Dedifferentiated amniotic fluid mesenchymal stem cell (primary cell): ENCODE data around the gene RHBDF1.
A peak's percentile ranks its signal among the peaks of the same experiment; 100 is the strongest.

Experiments
- DNase-seq: peaks from one replicate; pipeline ENCODE4 v3.0.0-alpha.2; 2016; ENCODE audit errors: extremely low spot score

The RHBDF1 gene, protein sequence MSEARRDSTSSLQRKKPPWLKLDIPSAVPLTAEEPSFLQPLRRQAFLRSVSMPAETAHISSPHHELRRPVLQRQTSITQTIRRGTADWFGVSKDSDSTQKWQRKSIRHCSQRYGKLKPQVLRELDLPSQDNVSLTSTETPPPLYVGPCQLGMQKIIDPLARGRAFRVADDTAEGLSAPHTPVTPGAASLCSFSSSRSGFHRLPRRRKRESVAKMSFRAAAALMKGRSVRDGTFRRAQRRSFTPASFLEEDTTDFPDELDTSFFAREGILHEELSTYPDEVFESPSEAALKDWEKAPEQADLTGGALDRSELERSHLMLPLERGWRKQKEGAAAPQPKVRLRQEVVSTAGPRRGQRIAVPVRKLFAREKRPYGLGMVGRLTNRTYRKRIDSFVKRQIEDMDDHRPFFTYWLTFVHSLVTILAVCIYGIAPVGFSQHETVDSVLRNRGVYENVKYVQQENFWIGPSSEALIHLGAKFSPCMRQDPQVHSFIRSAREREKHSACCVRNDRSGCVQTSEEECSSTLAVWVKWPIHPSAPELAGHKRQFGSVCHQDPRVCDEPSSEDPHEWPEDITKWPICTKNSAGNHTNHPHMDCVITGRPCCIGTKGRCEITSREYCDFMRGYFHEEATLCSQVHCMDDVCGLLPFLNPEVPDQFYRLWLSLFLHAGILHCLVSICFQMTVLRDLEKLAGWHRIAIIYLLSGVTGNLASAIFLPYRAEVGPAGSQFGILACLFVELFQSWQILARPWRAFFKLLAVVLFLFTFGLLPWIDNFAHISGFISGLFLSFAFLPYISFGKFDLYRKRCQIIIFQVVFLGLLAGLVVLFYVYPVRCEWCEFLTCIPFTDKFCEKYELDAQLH

DNA sequence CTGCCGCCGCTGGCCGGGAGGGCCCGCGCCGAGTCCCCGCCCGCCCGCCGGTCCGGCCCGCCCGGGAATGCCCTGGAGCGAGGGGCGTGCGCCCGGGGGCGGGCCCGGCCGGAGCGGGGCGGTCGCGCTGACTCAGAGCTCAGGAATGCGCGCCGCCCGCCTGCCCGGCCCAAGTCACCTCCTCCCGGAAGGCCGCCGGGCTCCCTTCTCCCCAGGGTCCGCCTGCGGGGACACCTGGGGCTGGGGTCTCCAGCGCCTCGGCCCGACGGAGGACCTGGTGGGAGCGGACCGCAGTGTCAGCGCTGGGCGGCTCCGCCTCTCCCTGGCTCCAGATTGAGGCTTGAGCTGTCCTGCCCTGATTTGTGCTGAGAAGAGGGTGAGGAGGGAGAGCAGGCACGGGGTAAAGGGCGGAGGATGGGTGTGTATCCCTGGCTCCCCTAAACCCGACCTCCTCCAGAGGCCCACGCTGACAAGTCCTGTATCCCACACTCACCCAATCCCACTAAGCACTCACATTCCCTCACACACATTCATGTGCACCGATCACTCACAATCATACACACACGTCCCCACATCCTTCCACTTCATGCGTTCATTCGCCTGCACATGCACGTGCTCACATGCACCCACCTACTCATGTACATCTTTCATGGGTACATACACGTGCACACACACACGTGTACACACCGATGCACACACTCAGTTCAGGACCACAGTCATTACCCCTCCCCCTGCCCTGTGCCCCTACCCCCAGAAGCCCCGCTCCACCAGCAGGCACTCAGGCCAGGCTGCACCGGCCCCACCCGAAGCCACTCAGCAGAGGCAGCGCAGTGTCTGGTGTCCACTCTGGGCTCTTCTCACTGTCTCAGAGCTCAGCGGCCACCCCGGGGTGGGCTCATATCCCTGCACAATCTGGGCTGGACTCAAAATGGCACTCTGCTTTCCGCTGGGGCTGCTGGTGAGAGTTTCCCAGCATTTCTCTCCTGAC is at the start of gene RHBDF1:
Gene RHBDF1 (minus strand): TSS at position 71 of the 988 bp plus-strand sequence. CDS start 7,616 bp downstream, outside the sequence.
- DNase-seq = no peak

DNA sequence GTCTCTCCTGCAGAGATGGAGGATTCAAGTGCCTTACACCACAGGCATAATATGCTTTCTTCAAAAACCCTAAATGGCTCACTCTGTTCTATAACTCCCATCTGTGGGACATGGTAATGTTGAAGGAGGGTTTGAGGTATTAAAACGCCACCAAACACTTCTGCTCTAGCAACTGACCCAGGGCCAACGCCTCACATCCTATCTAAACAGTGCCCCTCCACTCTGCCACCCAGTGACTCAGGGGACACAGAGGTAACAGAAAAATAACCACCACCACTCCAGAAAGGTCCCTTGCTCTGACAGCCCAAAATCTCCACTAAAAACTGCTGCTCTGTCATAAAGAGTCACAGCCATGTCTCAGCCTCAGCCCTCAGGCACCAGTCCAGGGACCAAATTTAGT is 48.3 kb upstream of the RHBDF1 start:
- no peak for DNase-seq

DNA sequence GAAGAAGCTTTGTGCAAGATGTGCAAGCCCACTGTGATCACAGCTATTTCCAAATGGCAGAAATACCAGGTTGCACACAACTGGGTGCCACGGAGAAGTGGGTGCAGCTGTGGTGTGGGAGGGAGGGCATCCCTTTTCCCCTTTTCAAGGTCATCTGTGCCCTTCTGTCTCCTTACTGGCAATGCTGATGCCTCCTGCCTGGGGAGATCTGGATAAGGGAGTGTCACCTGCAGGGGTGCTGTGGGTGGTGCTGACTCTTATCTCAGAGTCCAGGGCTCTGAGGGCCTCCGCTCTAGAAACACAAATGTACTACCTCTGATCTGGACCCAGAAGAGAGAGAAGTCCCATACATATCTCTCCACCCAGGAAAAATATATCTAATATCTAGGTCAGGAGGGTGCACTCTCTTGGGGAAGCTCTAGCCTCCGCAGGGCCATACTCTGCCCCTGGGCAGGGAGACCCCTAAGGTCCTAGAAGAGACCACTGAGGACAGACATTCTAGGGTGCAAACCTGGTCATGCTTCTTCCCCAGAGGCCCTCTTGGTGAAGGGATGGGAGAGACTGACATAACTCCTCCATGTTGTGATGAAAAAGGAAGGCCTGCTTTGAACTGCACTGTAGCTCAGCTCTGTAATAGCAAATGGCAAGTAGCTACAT is 47.5 kb upstream of the RHBDF1 start:
- DNase-seq = no peak

DNA sequence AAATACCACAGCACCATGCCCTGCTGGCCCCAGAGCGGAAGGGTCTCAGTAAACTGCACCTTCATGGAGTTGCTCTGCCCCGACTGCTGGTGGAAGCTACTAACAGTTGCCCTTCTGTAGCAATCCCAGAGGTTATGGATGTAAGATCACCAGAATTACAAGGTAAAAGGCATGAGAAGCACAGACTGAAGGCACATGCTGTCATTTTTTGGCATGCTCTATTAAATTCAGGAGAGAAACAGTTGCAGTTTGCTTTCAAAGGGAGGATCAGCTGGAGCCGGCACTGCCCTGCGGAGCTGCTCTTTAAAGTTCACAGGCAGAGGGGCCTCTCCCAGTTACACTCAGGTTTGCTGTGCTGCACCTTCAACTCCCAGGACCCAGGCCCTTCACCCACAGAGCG is 46.9 kb upstream of the RHBDF1 start:
- DNase-seq = no peak

DNA sequence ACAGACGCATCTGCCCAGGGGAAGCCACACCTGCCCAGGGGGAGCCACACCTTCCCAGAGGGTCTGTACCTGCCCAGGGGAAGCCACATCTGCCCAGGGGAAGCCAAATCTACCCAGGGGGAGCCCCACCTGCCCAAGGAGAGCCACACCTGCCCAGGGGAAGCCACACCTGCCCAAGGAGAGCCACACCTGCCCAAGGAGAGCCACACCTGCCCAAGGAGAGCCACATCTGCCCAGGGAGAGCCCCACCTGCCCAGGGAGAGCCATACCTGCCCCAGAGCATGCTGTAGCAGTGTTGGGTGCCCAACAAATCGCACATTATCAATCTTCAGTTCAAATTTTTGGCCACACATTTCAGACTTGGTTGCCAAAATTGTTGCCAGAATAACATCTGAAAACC is 46.4 kb upstream of the RHBDF1 start:
- no peak for DNase-seq

DNA sequence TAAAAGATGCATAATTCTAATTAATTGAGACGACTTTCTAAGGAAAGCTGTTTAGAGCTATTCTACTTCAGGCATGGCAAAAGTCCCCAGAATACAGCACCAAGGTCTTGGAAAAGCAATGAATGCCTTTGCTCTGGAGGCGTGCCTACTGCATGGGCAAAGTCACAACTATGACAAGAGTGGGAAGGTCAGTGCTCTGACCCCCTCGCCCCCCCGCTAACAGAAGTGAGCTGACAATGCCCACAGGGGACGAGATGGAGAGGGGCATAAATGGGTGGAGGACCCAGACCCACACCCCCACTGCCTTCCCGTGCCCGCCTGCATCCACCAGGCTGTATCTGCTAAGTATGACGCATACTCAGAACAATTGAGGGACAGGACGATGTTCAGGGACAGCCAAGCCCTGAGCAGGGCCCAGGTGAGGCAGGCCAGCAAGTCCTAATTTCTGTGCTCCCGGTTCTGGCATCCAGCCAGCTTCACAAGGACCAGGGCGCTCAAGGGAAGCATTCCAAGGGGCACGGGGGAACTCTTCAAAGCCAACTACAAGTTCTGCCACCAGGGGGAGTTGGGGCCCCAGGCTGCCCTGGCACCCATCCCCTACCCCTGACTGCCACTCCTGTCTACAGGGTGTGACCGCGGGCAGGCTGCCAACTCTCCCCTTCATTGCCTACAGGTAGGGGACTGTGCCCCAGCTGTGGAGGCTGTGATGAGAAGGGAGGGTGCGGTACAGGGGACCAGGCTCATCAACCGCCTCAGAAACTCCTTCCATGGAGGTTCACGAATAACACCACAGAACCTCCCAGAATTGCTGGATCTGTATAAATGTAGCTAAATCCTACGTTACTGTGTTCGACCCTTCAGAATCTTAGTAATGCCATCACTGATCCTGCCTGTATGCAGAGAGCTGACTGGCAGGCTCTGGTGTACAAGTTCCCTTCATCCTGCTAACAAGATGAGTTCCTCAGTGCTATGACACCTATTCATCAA is 45.2 kb upstream of the RHBDF1 start:
- peak; percentile 39 for DNase-seq

DNA sequence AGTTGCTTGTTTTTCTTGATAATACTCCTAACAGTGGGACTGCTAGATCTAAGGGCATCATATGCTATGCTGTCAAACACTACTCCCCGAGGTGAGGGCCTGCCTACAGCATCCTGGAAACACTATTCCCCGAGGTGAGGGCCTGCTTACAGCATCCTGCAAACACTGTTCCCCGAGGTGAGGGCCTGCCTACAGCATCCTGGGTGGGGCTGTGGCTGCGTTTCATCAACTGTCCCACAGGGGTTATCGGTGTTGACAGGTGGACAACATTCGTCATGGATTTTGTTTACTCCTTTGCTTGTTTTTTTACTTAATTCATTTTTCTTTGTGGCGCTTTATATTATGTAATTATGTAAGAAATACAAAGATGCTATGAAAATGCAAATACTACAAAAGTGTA is 43.6 kb upstream of the RHBDF1 start:
- no peak for DNase-seq

DNA sequence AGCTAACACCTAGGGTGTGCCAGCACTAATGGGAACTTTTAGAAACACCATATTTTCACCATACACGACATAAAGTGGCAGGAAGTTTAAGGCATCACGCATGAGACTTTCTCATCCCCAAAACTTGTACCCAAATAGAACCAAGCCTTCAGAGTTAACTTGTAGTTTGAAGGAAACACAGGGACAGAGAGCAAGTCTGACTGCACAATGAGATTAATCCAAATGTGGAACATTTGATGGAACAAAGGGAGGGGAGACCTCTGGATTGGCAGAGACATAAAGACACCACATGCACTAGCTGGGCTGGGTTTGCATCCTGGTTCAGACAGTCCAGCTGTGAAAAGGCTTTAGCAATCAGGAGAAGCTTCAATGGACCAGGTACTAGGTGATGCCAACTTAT is 41.9 kb upstream of the RHBDF1 start:
- DNase-seq = no peak

DNA sequence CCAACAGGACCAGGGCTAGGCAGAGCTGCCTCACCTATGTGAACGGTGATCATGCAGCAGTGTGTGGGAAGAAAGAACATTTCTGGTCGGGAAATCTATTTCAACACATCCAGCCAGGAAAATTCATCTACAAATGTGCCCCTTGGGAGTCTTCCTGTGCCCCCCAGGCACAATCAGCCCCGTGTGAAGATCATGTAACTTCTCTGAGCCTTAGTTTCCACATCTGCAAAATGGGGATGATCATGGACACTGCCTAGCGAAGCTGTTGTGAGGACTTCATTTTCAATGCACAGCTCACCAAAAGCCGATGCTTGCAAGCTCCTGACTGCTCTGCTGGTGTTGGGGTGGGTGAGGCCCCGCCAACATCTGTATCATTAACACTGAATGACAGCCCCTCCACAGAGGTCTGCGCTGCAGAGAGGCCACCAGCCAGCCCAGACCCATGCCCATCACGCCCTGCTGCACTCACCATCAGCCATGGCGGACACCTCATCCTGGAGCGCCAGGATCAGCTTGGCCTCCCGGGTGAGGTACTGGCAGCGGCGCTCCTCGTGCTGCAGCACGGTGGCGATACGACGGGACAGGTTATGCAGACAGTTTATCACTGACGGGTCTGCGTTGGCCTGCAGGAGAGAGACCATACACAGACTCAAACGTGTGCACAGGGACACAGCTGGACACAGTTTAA is 39.9 kb upstream of the RHBDF1 start:
- no peak for DNase-seq

DNA sequence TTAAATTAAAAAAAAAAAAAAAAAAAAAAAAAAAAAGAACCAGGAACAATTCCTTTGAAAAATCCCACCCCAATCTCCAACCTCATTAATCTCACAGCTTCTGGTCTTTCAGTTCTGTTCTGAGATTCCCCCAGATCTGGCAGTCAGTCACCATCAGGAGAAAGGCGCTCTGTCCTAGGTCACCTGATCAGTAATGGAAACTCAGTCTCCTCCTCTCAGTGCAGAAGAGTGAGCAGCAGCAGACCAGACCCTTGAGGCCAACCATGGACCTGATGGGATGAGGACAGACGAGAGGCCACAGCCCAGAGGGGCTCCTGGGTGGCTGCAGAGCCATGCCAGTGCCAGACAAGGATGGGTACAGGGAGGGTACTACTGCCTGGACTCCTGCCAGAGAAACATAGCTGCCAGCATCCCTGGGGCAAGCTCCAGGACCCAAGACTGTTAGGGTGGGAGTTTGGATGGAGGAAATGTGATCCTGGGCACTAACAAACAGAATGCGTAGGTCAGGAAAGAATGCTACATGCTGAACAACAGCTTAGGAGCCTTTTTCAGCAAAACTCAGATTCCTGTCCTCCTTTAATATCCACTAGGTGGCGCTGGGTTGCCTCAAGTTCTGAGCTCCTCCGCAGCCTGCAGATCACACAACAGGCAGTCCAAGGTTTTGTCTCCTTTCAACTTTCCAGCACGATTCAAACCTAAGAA is 34.3 kb upstream of the RHBDF1 start:
- peak; percentile 93 for DNase-seq

DNA sequence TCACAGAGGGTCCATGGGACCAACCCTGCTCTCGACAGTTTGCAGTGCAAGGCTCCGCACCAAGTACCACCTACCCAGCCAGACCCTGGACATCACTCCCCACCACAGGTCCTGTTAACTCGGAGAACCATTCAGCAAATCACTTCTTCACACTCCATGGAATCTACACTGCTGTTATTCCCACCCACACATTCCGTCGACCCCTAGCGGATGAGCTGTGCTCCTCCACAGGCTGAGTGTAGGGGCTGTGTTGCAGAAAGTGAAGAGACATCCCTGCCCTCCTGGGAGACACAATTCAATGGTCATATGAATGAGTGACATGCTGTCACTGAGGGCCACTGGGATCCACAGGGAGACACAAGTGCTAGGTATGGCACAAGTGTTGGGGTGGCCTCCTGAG is 33.1 kb upstream of the RHBDF1 start:
- DNase-seq = no peak

DNA sequence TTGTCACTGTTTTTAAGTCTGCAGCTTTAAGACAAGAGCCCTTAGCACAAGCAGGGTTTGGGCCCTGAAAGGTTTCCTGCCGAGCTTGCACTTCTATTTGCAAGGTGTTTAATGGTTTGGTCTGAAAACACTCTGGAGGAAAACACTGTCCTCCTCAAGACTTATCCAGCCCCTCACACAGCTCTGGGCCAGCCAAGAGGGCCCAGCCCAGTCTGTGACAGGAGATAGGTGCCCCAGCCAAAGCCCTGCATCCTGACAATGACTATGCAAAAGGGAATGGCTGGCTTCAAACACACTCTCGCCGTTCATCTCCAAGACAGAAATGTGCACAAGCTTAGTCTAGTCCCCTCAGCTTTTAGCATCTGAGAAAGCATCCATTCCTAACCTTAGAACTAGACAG is 32.5 kb upstream of the RHBDF1 start:
- DNase-seq = no peak

DNA sequence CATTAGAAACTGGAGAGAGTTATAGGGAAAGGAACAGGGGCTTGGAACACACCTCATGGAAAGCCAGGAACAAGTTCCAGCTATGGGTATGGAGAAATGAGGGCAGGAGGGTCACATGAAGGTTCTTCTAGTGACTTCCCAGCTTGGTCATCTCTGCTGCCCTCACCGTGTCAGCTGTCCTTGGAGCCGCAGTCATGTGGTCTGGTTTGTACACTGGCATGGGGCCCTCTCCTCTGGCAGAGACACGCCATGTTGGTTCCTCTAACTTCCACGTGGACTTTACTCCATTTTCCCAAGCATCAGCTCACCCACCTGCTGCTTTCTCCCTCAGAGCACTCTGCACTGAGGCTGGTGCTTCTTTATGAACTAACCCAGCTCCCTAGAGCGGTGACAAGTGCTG is 31.9 kb upstream of the RHBDF1 start:
- no peak for DNase-seq

DNA sequence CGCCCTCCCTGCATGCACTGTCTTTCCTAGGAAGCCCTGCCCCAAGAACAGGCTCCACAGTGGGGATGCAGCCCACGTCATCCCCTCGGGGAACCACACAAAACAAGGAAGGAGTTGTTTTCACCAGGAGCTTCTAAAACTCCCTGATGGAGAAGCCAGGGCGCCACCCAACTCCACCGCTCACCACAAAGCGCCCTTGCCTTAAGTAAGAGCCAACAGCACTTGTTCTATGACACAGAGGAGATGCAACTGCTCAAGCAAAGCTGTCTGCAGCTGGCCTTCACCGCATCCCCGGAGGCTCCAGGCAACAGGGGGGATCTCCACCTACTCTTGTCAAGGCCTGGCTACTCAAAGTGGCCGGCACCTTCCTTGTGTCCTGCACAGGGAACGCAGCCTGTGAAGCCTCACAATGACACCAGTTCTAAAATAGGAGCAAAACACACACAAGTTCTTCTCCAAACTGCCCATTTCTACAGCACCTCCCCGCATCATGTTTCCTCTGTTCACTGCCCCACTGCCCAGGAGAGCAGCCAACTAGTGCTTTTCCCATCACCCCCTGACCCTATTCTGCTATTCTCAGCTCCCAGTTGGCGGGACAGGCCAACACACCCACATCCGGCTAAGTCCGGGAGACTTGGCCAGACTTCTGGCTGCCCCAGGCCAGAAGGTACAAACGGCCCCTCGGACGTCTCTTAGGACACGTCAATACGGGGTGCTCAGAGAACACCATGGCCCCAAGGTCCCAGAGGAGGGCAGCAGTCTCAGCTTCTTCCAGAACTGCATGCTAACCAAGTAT is 29.8 kb upstream of the RHBDF1 start:
- DNase-seq = no peak

DNA sequence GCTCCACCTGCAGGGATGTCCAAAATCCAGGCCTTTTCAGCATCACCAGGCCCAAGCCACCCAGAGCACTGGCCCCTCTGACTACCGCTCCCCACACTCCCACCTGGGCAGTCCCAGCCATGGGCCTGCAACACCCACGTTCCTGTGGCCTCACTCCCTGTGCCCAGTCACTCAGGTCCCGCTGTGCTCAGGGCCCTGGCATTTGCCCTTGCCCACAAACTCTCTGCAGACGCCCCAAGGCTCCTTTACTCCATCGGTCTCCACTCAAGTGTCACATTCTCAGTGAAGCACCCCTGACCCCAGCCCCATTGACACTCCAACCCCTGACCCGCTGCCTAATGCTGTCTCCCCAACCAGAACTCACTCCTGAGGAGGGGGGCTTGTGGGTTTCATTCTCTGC is 29.2 kb upstream of the RHBDF1 start:
- no peak for DNase-seq

DNA sequence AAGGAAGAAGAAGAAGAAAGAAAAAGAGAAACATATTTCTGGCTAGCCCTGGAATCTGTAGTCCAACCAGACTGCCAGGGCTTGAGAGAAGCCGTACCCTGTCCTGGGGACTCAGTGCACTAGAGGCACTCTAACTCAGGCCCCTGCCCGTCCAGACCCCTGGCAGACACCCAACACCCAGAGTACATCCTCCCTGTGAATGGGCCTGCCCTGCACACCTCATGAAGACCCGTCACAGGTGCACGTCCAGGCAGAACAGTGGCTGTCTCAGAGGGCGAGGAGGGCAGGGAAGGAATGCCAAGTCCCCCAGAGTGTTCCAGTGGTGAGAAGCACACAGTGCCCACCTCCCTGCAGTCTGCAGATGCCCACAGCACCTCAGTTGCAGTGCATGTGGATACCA is 28.6 kb upstream of the RHBDF1 start:
- DNase-seq = no peak

DNA sequence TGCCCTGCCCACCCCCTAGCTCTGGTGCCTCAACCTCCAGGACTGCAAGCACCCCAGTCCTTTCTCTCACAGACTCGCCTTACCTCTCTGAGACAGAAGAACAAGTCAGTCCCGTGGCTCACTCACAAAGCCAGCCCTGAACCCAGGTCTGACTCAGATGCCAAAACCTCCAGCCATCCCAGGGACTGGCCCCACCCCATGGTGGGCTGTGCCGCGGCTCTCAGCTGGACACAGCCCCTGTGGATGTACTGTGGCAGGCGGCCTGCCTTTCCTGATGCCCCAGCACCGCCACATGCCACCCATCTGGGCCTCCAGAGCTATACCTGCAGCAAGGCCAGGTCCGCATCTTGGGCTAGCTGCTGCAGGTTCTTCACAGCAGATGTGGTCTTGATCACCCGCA is 25.4 kb upstream of the RHBDF1 start:
- DNase-seq = no peak

DNA sequence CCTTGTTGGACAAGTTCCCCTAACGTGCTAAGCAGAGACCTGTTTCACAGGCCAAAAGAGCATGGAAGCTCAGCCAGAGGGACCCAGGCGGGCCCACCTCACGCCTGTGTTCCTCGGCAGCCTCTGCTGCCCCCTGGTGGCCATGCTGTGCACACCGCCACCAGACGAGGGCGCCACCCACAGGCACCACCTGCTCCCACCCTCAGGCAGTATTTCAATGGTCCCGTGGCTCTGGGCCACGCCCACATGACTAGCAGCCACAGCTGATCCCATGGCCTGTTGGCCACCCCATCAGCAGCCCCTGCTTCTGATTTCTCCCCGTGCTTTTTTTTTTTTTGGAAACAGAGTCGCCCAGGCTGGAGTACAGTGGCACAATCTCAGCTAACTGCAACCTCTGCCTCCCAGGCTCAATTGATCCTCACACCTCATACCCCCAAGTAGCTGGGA is 24.5 kb upstream of the RHBDF1 start:
- peak; percentile 72 for DNase-seq
